ENCODE data around the gene VPS37D.

Gene VPS37D

DNA sequence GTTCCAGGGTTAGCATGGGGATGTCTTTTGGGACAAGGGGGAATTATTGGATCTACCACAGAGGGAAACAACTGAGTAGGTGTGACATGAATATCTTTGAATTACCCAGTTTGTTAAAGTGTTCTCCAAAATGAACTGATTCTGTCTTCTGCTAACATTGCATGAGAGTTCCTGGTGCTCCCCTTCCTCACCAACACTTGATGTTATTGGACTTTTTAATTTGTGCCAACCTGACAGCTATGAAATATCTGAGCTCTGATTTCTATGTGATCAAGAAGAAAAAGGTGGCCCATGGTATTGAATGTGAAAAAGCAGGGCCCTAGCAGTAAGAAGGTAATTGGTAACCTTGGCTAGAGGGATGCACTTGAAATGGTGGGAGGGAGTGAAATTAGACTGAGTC is 4.6 kb upstream of the VPS37D start:
- TF ChIP-seq NFRKB (IDR thresholded peaks at IDR 0.05) (no peak), ZNF384 (IDR thresholded peaks at IDR 0.05) (no peak)
- DNase-seq (ENCODE audit: extremely low spot score): no peak
- ChIA-PET CTCF (interaction anchor here (0.6 kb wide), 1 partner anchor 66 kb away, joined by 3 read pairs; no protein-coding TSS in a partner anchor), POLR2A (no interaction called here)

DNA sequence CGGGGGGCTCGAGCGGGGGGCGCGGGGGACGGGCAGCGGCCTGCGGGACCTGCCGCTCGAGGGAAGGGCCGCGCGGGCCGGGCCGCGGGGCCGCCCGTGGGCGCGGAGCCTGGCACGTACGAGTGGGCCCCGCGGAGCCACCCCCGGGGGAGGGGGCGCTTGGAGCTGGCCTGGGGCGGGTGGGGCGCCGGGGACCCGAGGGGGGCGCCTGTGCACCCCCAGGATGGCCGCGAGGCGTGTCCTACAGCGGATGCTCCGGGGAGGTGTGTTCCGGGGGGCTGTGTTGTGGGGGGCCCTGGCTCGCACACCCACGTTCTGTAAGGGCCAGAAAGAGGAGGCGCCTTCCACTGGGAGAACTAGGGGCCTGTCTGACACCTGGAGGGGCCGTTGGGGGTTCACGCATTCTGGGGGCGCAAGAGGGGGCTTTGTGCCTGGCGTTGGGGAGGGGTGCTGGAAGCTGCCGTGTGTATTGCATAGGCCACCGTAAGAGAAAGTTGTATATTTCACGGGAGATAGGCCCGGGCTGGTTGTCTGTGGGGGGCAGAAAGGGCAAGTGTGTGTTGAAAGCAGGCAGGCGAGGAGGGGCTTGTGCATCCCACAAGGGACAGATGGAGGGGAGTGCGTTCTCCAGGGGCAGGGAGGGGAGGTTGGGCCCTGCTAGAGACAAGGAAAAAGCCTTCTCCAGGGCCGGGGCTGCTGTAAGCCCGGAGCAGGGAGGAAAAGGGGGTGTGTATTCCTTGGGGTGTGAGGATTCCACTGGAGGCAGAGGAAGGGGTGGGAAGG is 663 bp downstream of the VPS37D start:
- no peak for DNase-seq (ENCODE audit: extremely low spot score)
- CTCF ChIA-PET: interaction anchor here (0.6 to 3.1 kb wide), 10 partner anchors 8 to 582 kb away, joined by 3 to 16 read pairs (median 3); no protein-coding TSS in a partner anchor
- POLR2A ChIA-PET: interaction anchor here (1.2 kb wide), 1 partner anchor 70 kb away, joined by 4 read pairs; the partner anchor contains the start of gene ABHD11
- no peak for TF ChIP-seq CTBP1 (IDR thresholded peaks at IDR 0.05; ENCODE audit: borderline replicate concordance)

DNA sequence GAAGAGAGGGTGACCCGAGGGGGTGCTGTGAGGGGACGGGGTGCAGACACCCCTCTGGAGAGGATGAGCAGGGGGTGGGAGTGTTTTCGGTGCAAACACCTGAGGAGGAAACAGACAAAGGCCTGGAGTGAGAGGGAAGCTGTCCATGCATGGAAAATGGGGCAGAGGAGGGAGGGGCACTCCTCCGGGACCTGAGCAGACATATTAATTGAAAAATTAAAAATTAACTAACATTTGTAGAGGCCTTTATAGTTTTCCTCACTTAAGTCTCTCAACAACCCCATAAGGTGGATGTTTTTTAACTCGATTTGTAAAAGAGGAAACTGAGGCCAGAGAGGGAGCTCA is 1.2 kb downstream of the VPS37D start:
- ChIA-PET POLR2A (interaction anchor here (1.2 kb wide), 1 partner anchor 70 kb away, joined by 4 read pairs; the partner anchor contains the start of gene ABHD11), CTCF (interaction anchor here (0.6 to 3.1 kb wide), 5 partner anchors 8 to 62 kb away, joined by 3 to 16 read pairs (median 3); no protein-coding TSS in a partner anchor)
- TF ChIP-seq FOXM1 (IDR thresholded peaks at IDR 0.05; ENCODE audit: borderline replicate concordance): no peak
- no peak for TF ChIP-seq FOXA1 (IDR thresholded peaks at IDR 0.05)
- no peak for TF ChIP-seq TARDBP (IDR thresholded peaks at IDR 0.05)
- TF ChIP-seq L3MBTL2 (conservative IDR thresholded peaks at IDR 0.05): no peak
- no peak for TF ChIP-seq ELF4 (IDR thresholded peaks at IDR 0.05)
- TF ChIP-seq ZNF384 (IDR thresholded peaks at IDR 0.05): no peak
- TF ChIP-seq SUZ12 (IDR thresholded peaks at IDR 0.05): no peak
- TF ChIP-seq LEF1 (IDR thresholded peaks at IDR 0.05; ENCODE audit: borderline replicate concordance): no peak
- DNase-seq (ENCODE audit: extremely low spot score): no peak

DNA sequence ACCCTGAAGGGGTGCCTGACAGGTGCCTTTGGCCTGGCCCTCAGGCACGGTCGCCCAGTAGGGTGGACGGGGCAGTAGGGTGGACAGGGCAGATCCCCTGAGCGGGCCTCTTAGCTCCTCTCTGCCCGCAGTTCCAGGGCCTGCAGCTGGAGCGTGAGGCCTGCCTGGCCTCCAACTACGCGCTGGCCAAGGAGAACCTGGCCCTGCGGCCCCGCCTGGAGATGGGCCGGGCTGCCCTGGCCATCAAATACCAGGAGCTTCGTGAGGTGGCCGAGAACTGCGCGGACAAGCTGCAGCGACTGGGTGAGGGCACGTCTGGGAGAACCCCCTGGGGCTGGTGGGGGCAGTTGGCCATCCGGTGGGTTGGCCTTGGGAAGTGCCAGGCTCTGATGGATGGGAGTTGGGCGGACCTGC is 1.7 kb downstream of the VPS37D start:
- CTCF ChIA-PET: interaction anchor here (0.6 to 3.1 kb wide), 4 partner anchors 10 to 62 kb away, joined by 3 to 16 read pairs (median 4); no protein-coding TSS in a partner anchor

DNA sequence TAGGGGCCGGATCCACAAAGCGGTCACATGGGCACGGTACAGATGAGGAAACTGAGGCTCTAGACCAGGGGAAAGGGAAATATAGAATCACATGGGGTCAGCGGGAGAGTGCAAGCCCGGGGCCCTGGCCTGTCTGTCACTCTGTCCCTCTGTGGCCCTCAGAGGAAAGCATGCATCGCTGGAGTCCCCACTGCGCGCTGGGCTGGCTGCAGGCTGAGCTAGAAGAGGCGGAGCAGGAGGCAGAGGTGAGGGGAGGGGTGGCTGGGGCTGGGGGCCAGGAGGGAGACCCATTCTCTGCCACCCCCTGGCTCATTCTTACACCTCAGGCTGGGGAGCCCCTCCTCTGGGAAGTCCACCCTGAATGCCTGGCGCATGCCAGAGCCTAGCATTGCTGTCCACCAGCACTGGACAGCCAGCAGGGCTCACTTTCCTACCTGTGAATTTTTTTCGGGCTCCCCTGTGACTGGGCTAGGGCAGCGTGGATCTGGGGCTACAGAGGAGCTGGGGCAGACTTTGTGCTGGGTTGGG is 2.3 kb downstream of the VPS37D start:
- CTCF ChIA-PET: interaction anchor here (1.4 to 3.1 kb wide), 3 partner anchors 32 to 63 kb away, joined by 3 to 16 read pairs (median 3); no protein-coding TSS in a partner anchor
- POLR2A ChIA-PET: interaction anchor here (1.2 to 1.6 kb wide), 2 partner anchors 68 to 69 kb away, joined by 3 to 4 read pairs; partner anchors contain the start of gene ABHD11
- TF ChIP-seq BHLHE40 (IDR thresholded peaks at IDR 0.05; ENCODE audit: borderline replicate concordance) (no peak), SUZ12 (IDR thresholded peaks at IDR 0.05) (no peak), NFRKB (IDR thresholded peaks at IDR 0.05) (no peak), ZNF384 (IDR thresholded peaks at IDR 0.05) (no peak), FOXK2 (IDR thresholded peaks at IDR 0.05) (no peak), FOXM1 (IDR thresholded peaks at IDR 0.05; ENCODE audit: borderline replicate concordance) (no peak), CTBP1 (IDR thresholded peaks at IDR 0.05; ENCODE audit: borderline replicate concordance) (no peak), SP1 (IDR thresholded peaks at IDR 0.05) (no peak), HDGF (IDR thresholded peaks at IDR 0.05; ENCODE audit: borderline replicate concordance) (no peak), FOXA1 (IDR thresholded peaks at IDR 0.05) (no peak), TARDBP (IDR thresholded peaks at IDR 0.05) (no peak), LEF1 (IDR thresholded peaks at IDR 0.05; ENCODE audit: borderline replicate concordance) (no peak), L3MBTL2 (conservative IDR thresholded peaks at IDR 0.05) (no peak), ELF4 (IDR thresholded peaks at IDR 0.05) (no peak), ARNT (IDR thresholded peaks at IDR 0.05) (no peak)
- TF ChIP-seq, protein P1, sequence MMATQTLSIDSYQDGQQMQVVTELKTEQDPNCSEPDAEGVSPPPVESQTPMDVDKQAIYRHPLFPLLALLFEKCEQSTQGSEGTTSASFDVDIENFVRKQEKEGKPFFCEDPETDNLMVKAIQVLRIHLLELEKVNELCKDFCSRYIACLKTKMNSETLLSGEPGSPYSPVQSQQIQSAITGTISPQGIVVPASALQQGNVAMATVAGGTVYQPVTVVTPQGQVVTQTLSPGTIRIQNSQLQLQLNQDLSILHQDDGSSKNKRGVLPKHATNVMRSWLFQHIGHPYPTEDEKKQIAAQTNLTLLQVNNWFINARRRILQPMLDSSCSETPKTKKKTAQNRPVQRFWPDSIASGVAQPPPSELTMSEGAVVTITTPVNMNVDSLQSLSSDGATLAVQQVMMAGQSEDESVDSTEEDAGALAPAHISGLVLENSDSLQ (IDR thresholded peaks at IDR 0.05): no peak
- DNase-seq (ENCODE audit: extremely low spot score): no peak

More for the DNA sequence above, 1.7 kb downstream of the VPS37D start:
- no peak for TF ChIP-seq FOXM1 (IDR thresholded peaks at IDR 0.05; ENCODE audit: borderline replicate concordance)
- DNase-seq (ENCODE audit: extremely low spot score): no peak
- POLR2A ChIA-PET: interaction anchor here (1.2 kb wide), 1 partner anchor 69 kb away, joined by 4 read pairs; the partner anchor contains the start of gene ABHD11

DNA sequence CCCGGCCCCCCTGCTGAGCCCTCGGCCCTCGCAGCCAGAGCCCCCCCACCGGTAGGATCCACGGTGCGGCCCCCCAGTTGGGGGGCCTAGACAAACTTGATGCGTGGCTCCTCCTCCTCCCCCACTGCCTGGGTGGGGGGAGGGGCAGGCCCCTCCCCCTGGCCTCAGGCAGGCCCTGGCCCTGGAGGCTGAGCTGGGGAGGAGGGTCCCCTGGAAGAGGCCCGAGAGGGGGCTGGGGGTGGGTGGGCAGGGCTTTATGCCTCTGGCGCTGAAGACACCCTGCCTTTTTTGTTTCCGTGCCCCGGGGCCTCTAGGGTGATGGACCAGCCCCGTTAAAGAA is 3.7 kb downstream of the VPS37D start:
- no peak for TF ChIP-seq FOXK2 (IDR thresholded peaks at IDR 0.05)
- no peak for TF ChIP-seq CTBP1 (IDR thresholded peaks at IDR 0.05; ENCODE audit: borderline replicate concordance)
- no peak for DNase-seq (ENCODE audit: extremely low spot score)
- ChIA-PET POLR2A (interaction anchor here (1.6 kb wide), 1 partner anchor 67 kb away, joined by 3 read pairs; the partner anchor contains the start of gene ABHD11), CTCF (no interaction called here)

DNA sequence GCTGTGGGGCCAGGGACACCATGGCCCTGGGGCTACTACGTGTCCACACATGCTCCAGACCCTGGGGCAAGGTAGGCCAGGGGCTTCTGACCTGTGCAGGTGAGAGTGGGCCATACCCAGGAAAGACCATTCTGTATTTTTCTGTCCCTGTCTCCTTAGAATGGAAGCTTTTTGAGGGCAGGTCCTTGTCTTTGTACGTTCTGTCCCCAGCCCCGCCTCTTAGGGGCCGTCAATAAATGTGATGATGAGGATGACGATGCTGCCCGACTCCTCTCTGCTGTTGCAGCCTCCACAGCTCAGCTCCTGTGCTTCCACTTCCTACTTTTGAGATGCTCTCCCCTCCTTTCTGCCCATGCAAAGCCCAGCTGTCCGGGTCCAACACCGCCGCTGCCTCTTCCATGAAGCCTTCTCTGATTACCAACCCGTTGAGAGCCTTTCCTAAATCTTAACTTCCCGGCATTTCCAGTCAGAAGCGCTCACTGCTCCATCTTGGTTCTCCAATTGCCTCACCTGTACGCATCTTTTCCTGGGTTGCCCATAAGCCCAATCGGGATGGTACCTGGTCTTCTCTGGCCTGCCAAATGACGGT is 4.3 kb downstream of the VPS37D start:
- POLR2A ChIA-PET: no interaction called here
- CTCF ChIA-PET: no interaction called here
- TF ChIP-seq LEF1 (IDR thresholded peaks at IDR 0.05; ENCODE audit: borderline replicate concordance): no peak
- TF ChIP-seq SUZ12 (IDR thresholded peaks at IDR 0.05): no peak
- no peak for TF ChIP-seq ZNF384 (IDR thresholded peaks at IDR 0.05)
- no peak for TF ChIP-seq CTBP1 (IDR thresholded peaks at IDR 0.05; ENCODE audit: borderline replicate concordance)
- TF ChIP-seq NFRKB (IDR thresholded peaks at IDR 0.05): no peak
- TF ChIP-seq L3MBTL2 (conservative IDR thresholded peaks at IDR 0.05): no peak
- no peak for TF ChIP-seq SP1 (IDR thresholded peaks at IDR 0.05)
- no peak for TF ChIP-seq FOXA1 (IDR thresholded peaks at IDR 0.05)
- no peak for DNase-seq (ENCODE audit: extremely low spot score)
